ENCODE measurements around the gene PSME4. TPM values are rescaled to one million over a fixed set of nuclear protein-coding genes. Genes with fewer than 3 reads are reported as not detected.

Gene PSME4
- total RNA-seq, 2 donors from 2014 or later: 37.0 to 65.7 TPM

GRCh38 chr2:53880756-53881155 is 90.0 kb downstream of the PSME4 start:
- TF ChIP-seq POLR2AphosphoS5 (IDR thresholded peaks at IDR 0.05) (no peak), POLR2A (IDR thresholded peaks at IDR 0.05) (no peak)
- TF ChIP-seq, protein P1, sequence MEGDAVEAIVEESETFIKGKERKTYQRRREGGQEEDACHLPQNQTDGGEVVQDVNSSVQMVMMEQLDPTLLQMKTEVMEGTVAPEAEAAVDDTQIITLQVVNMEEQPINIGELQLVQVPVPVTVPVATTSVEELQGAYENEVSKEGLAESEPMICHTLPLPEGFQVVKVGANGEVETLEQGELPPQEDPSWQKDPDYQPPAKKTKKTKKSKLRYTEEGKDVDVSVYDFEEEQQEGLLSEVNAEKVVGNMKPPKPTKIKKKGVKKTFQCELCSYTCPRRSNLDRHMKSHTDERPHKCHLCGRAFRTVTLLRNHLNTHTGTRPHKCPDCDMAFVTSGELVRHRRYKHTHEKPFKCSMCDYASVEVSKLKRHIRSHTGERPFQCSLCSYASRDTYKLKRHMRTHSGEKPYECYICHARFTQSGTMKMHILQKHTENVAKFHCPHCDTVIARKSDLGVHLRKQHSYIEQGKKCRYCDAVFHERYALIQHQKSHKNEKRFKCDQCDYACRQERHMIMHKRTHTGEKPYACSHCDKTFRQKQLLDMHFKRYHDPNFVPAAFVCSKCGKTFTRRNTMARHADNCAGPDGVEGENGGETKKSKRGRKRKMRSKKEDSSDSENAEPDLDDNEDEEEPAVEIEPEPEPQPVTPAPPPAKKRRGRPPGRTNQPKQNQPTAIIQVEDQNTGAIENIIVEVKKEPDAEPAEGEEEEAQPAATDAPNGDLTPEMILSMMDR (IDR thresholded peaks at IDR 0.05): no peak
- whole genome bisulfite sequencing: 87% methylated on average over 3 of the region's 3 CpGs
- H3K27me3 ChIP-seq (replicated peaks; ENCODE audit: insufficient read depth): no peaks in the 10 kb centered on the region
- H3K27ac ChIP-seq: no peak overlapping the region
- DNase-seq (ENCODE audit: low spot score): no peak
- no peaks in the 10 kb centered on the region for H3K36me3 ChIP-seq
- H3K4me3 ChIP-seq: no peak overlapping the region
- H3K4me1 ChIP-seq (replicated peaks): no peaks in the 10 kb centered on the region
- intact Hi-C loops (cut with DNase I): no loop called here
- no peaks in the 10 kb centered on the region for H3K9me3 ChIP-seq

DNA sequence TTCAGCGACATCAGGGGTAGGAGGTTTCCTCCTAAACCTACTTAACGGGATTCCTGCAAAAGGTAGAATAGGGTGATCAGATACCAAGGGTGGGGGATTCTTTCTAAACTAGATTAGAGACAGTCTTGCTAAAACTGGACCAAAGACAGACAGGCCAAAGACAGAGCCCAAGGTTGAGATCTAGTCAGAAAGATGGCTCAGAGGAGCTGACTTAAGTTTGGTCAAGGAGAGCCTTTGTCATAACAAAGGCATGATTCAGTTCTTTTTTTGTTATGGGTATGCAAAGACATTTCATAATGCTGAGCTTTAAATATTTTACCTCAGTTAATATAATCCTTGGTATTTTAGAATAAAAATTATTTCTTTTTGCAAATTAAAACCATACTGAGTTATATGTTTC is 93.2 kb downstream of the PSME4 start:
- 92% methylated on average over 2 of the region's 2 CpGs for WGBS
- intact Hi-C loops (cut with DNase I): no loop called here
- H3K27me3 ChIP-seq (replicated peaks; ENCODE audit: insufficient read depth): no peaks in the 10 kb centered on the region
- DNase-seq (ENCODE audit: low spot score): no peak
- H3K4me3 ChIP-seq: no peak overlapping the region
- no peak overlapping the region for H3K27ac ChIP-seq
- TF ChIP-seq, protein P1 (IDR thresholded peaks at IDR 0.05): no peak
- no peak for TF ChIP-seq POLR2AphosphoS5 (IDR thresholded peaks at IDR 0.05)
- TF ChIP-seq POLR2A (IDR thresholded peaks at IDR 0.05): no peak
- H3K36me3 ChIP-seq: no peaks in the 10 kb centered on the region
- no peaks in the 10 kb centered on the region for H3K4me1 ChIP-seq (replicated peaks)
- H3K9me3 ChIP-seq: no peaks in the 10 kb centered on the region

- Histone ChIP-seq H3K4me1 (replicated peaks) (no peaks in the 10 kb centered on the region), H3K36me3 (no peaks in the 10 kb centered on the region), H3K27ac (no peak overlapping the region), H3K4me3 (no peak overlapping the region), H3K27me3 (replicated peaks; ENCODE audit: insufficient read depth) (no peaks in the 10 kb centered on the region), H3K9me3 (no peaks in the 10 kb centered on the region)
- intact Hi-C loops (cut with DNase I): no loop called here
- WGBS: 0% methylated on average over 1 of the region's 1 CpG
- no peak for DNase-seq (ENCODE audit: low spot score)
- TF ChIP-seq, protein P1 (IDR thresholded peaks at IDR 0.05): no peak
- no peak for TF ChIP-seq POLR2A (IDR thresholded peaks at IDR 0.05)
- TF ChIP-seq POLR2AphosphoS5 (IDR thresholded peaks at IDR 0.05): no peak
Observed at GRCh38 chr2:53877112-53877511, 93.7 kb downstream of the PSME4 start.

DNA sequence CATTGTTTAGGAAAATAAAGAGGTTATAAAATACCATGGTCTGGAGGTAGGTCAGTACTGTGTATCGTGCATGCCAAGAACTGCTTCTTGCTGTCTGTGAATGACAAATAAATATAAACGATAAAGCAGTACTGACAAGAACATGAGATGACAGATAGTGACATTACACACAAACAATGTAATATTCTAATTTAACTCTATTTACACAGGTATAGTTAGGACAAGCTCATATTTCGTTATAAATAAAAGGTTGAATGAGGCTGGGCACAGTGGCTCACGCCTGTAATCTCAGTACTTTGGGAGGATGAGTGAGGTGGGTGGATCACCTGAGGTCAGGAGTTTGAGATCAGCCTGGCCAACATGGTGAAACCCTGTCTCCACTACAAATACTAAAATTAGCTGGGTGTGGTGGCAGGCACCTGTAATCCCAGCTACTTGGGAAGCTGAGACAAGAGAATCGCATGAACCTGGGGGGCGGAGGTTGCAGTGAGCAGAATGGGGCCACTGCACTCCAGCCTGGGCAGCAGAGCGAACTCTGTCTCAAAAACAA is 96.3 kb downstream of the PSME4 start:
- TF ChIP-seq, protein P1 (IDR thresholded peaks at IDR 0.05): no peak
- TF ChIP-seq POLR2AphosphoS5 (IDR thresholded peaks at IDR 0.05) (no peak), POLR2A (IDR thresholded peaks at IDR 0.05) (no peak)
- Histone ChIP-seq H3K9me3 (no peaks in the 10 kb centered on the region), H3K4me1 (replicated peaks) (no peaks in the 10 kb centered on the region), H3K27me3 (replicated peaks; ENCODE audit: insufficient read depth) (no peaks in the 10 kb centered on the region), H3K27ac (no peak overlapping the region), H3K4me3 (no peak overlapping the region), H3K36me3 (no peaks in the 10 kb centered on the region)
- intact Hi-C loops (cut with DNase I): no loop called here
- no peak for DNase-seq (ENCODE audit: low spot score)
- WGBS: 84% methylated on average over 7 of the region's 7 CpGs

GRCh38 chr2:53867773-53868172 is 103.0 kb downstream of the PSME4 start:
- intact Hi-C loops (cut with DNase I): no loop called here
- no peak for DNase-seq (ENCODE audit: low spot score)
- Histone ChIP-seq H3K27ac (no peak overlapping the region), H3K4me1 (replicated peaks) (no peaks in the 10 kb centered on the region), H3K9me3 (no peaks in the 10 kb centered on the region), H3K36me3 (no peaks in the 10 kb centered on the region), H3K27me3 (replicated peaks; ENCODE audit: insufficient read depth) (no peaks in the 10 kb centered on the region), H3K4me3 (no peak overlapping the region)
- TF ChIP-seq POLR2A (IDR thresholded peaks at IDR 0.05): no peak
- TF ChIP-seq, protein P1 (IDR thresholded peaks at IDR 0.05): no peak
- TF ChIP-seq POLR2AphosphoS5 (IDR thresholded peaks at IDR 0.05): no peak
- WGBS: 94% methylated on average over 2 of the region's 2 CpGs

All from prostate gland (tissue), 2 donors.